ENCODE results near the gene CMTM8.

- no peak for TF ChIP-seq CTCF (IDR thresholded peaks at IDR 0.05)
- no peak for TF ChIP-seq POLR2AphosphoS5 (IDR thresholded peaks at IDR 0.05)
Measured at GRCh38 chr3:32224016-32224516, 14.4 kb upstream of the CMTM8 start.
